Measurements from ENCODE around the gene TBC1D22A.

DNA sequence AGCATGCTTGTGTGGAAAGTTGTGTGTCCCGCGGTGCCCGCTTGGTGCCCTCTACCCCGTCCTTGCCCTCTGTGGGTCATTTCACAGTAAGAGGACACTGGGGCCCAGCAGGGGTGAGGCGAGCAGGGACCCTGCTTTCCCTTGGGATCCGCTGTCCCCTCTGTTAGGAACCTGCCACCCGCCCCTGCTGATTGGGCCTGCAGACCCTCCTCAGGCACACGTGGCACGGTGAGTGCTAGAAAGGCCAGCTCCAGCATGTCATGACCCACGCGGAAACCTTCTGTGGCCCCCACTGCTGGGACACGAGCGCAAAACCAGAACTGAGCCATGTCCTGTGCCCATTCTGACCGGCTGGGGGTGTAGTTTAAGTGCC lies 353.1 kb downstream of the TBC1D22A start:
- TF ChIP-seq POLR2A (IDR thresholded peaks at IDR 0.05; ENCODE audit: low read length) = no peak
- TF ChIP-seq GATA1 (IDR thresholded peaks at IDR 0.05; ENCODE audit: low read depth, low read length) = no peak
